HG03045 (cell line): Measurements from ENCODE around the gene ZNF845.
A peak's percentile ranks its signal among the peaks of the same experiment; 100 is the strongest.
"Not testable (repeated sequence)": the region's sequence is repeated elsewhere in the genome, so short reads cannot be mapped to it uniquely, and the experiment has no call there.

Experiments used
- ATAC-seq: cut with Tn5 transposase; IDR thresholded peaks from one replicate; pipeline ENCODE4 v1.9.1; 2021; ENCODE audit warnings: mild to moderate bottlenecking, moderate library complexity; ENCODE audit not compliant: unreplicated experiment

Gene ZNF845

DNA sequence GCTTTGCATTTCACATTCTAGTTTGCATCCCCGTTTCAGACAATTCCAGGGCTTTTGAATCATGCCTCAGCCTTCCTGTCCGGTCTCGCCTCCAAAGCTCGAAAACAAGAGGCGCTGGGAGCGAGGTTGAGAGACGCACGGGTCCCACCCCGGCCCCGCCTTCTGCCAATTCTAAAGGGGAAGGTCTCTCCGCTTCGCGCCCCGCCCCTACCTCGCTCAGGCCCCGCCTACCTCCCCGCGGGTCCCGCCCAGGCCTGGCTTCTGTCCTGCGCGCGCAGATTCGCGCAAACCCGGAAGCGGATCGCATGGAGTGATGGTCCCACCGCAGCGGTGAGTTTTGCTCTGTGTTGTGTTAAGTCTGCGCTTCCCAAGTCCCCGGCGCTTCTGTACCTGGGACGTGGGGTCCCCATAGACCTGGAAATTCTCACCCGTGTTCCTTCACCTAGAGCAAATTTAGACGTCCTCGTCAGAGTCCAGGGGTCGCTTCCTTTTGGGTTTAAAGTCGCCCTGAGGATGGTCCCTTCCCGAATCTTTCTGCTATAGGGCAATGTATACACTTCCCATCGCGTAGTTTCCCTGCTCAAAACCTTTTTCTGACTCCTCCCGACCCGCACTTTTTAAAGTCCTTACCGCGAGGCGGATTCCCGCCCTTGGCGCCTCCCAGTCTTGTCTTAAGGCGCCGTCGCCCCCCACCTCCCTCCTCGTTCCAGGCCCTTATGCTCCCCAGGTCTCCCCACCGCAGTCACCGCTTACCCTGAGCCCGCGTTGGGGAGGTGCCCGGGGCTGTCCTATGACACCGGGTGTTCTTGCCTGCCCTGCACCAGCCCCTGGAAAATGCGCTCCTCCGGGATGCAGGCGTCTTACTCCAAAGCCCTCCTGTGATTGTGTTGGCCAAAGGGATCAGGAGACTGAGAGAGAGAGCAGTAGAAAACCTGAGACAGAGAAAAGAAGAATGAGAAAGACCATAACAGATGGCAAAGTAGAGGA lies at the start of gene ZNF845:
Gene ZNF845 (plus strand): TSS at position 287 of the 987 bp plus-strand sequence. CDS start 7,559 bp downstream, outside the sequence.
- ATAC-seq: peak; percentile 86

GRCh38 chr19:53285087-53285486 lies 48.5 kb upstream of the ZNF845 start:
- no peak for ATAC-seq

- ATAC-seq: no peak
These were observed 42.6 kb upstream of the ZNF845 start for GRCh38 chr19:53290758-53291549.

GRCh38 chr19:53294786-53295441 lies 38.6 kb upstream of the ZNF845 start:
- no peak for ATAC-seq

DNA sequence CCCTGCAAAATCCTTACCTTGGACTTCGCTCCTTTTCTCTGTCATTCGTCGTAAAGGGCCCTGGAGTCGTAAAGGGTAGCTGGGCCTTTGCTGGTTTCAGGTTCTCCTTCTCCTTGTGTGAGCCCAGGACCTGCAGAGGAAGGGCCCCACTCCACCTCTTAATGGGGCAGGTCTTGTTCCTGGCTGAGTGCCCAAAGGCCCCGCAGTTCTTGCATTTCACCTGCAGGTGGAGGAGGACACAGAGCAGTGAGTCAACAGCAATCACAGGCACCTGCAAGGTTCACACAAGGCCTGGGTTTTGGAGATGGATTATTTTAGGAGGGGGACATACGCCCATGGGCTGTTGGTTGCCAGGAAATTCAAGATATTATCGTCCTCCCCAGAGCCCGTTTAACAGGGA lies 32.2 kb upstream of the ZNF845 start:
- ATAC-seq: not testable (repeated sequence)

GRCh38 chr19:53308339-53308811 lies 25.2 kb upstream of the ZNF845 start:
- no peak for ATAC-seq

DNA sequence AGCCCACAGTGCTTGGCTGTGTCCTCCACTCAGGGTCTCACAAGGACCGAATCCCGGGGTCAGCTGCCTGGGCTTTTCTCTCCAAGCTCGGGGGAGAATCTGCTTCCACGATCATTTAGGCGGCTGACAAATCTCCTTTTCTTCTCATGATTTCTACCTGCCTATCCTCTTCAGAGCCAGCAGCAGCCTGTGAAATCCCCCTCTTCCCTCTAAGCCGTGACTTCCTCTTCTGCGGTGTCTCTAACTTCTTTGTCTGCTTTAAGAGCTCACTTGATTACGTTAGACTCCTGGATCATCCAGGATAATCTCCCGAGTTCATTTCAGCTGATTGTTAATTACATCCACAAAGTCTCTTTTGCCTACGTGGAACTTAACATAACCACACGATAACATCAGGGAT lies 22.5 kb upstream of the ZNF845 start:
- ATAC-seq: no peak

DNA sequence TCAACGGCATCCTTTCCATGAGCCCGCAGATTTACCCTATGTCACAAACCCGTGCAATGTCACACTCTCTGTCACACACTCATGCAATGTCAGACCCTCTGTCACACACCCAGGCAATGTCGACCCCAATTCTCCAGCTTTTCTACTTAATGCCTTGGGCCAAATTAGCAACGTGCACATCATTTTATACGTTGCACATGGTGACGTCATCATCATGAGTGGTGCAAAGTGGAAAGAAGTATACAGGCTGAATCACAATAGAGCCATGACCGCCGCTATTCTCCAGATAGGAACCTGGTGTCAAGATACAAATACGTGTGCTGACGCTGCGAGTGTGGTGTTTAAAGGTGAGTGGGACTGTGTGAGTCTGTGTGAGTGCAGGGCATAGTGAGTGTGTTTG lies 21.7 kb upstream of the ZNF845 start:
- ATAC-seq: no peak

DNA sequence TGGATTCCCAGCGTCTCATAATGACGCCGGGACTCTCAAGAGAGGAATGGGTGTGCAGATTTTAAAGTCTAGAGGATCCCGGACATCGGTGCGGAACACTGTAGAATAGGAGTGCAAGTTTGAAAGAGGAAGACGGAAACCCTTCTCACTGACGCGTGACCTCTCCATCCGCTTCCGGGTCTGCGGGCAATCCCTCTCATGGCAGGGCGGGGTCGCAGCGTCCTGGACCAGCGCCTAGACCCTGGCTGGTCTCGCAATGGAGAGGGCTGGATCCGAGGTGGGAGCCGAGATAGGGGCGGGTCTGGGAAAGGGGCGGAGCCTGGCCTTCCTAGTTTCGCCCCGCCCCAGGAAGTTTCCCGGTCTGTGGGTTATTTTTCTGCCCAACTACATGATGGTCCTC lies 4.6 kb upstream of the ZNF845 start:
- no peak for ATAC-seq

GRCh38 chr19:53332484-53332883 lies 1.1 kb upstream of the ZNF845 start:
- ATAC-seq: no peak

DNA sequence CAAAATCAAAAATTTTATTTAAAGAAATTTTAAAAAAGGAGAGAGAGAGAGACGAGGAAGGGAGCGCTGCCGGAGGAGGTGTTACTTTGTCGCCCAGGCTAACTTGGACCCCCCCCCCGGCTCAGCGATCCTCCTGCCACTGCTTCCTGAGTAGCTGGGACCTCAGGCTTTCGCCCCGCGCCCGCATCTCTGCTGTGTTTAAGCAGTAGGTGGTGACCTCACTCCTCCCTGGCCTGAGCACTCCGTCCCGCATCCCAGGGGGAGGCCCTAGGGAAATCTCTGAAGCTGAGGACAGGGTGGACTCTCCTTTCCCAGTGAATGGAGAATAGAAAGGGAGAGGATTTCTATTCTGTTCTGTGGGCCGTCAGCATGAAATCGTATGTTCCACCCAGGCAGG lies 485 bp upstream of the ZNF845 start:
- ATAC-seq: no peak

DNA sequence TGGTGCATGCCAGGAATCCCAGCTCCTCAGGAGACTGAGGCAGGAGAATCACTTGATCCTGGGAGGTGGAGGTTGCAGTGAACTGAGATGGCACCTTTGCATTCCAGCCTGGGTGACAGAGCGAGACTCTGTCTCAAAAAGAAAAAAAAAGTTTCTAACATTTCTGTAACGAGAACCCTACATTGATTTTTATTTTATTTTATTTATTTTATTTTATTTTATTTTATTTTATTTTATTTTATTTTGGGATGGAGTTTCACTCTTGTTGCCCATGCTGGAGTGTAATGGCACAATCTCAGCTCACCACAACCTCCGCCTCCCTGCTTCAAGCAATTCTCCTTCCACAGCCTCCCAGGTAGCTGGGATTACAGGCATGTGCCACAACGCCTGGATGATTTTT lies 10.9 kb downstream of the ZNF845 start:
- not testable (repeated sequence) for ATAC-seq

DNA sequence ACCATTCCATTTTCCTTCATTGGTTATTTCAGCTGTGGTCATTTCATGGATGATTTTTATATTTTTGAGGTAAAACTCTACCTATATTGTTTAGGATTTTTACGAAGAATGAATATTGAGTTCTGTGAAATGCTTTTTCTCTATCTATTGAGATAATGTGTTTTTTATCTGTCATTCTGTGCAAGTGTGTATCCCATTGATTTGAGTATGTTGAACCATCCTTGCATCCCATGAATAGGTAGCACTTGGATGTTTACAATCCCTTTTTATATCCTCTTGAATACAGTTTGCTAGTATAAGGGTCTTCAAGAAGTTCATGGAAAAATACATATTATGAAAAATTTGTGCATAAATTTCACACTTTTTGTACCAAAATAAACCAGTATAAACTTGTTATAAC lies 22.2 kb downstream of the ZNF845 start:
- no peak for ATAC-seq

DNA sequence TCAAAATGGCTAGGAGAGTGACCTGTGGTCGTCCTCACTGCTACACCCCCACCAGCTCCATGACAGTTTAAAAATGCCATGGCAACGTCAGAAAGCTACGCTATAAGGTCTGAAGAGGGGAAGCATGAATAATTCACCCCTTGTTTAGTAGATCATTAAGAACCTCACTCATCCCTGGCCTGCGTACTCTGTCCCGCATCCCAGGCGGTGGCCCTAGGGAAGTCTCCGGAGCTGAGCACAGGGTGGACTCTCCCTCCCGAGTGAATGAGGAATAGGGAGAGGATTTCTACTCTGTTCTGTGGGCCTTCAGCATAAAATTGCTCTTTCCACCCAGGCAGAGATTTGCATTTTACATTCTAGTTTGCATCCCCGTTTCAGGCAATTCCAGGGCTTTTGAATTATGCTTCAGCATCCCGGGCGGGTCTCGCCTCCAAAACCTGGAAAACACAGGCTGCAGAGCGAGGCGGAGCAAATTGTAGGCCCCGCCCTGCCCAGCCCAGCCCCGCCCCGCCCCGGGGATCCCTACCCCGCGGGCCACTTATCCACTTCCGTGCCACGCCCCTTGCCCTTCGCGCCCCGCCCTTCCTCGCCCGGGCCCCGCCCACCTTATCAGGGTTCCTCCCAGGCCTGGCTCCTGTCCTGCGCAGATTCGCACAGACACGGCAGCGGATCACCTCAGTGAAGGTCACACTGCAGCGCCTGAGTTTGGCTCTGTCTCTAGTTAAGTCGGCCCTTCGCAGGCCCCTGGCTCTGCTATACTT lies 24.5 kb downstream of the ZNF845 start:
- no peak for ATAC-seq

DNA sequence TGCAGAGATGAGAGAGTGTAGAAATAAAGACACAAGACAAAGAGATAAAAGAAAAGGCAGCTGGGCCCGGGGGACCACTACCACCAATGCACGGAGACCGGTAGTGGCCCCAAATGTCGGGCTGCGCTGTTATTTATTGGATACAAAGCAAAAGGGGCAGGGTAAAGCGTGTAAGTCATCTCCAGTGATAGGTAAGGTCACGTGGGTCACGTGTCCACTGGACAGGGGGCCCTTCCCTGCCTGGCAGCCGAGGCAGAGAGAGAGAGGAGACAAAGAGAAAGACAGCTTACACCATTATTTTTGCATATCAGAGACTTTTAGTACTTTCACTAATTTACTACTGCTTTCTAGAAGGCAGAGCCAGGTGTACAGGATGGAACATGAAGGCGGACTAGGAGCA lies 26.5 kb downstream of the ZNF845 start:
- not testable (repeated sequence) for ATAC-seq

GRCh38 chr19:53365134-53365898 lies 31.8 kb downstream of the ZNF845 start, which contains the start of gene ZNF525:
ZNF525 (plus strand) TSS chr19:53365705; CDS start chr19:53372282, 6,577 bp downstream.
- ATAC-seq: peak; percentile 95

DNA sequence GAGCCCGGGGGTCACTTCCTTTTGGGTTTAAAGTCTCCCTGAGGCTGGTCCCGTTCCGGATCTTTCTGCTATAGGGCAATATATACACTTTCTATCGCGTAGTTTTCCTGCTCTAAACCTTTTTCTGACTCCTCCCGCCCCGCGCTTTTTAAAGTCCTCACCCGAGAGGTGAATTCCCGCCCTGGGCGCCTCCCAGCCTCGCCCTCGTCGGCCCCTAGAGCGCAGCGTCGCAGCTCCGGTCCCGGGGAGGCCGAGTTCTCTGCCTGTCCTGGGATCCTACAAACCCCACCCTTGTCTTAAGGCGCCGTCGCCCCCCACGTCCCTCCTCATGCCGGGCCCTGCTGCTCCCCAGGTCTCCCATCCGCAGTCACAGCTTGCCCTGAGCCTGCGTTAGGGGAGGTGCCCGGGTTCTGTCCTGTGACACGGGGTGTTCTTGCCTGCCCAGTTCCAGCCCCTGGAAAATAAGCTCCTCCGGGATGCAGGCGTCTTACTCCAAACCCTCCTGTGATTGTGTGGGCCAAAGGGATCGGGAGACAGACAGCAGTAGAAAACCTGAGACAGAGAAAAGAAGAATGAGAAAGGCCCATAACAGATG lies 32.4 kb downstream of the ZNF845 start:
- peak; percentile 39 for ATAC-seq

DNA sequence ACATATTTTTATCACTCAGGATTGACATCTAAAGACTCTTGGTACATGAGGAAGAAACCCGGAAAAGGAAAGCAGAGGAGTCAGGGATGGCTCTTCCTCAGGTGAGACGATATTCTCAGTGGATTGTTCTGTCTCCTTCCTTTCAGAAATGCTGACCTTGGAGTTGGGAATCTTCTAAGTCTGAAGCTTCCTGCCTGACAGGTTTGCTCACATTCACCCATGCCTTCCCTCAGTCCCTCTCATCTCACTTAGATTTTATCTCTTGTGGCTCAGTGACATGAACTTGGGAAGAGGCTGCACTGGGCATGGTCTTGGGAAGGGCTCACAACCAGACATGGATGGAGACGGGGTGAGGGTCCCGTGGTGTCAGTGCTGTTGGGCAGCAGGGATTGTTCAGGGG lies 38.6 kb downstream of the ZNF845 start:
- ATAC-seq: no peak

DNA sequence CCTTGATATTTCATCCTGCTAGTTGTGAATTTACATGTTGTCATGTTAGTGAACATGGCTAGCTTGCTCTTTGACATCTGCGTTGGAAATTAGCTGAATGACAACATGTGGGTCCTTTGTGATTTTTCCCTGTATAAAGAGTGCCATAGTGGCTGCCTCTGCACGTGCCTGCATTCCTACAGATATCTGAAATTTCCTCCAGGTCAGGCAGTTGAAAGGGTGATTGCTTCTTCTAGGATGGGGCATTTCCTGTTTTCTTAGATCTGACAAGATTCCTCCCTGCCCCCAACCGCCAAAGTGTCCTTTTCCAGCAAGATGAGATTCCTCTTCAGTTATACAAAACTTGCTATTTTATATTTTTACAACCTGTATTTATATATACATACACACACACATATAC lies 40.7 kb downstream of the ZNF845 start:
- no peak for ATAC-seq
